HG03520 (cell line): ENCODE results near the gene GPD2.

ENCODE experiments used
- ATAC-seq: cut with Tn5 transposase; IDR thresholded peaks from one replicate; pipeline ENCODE4 v1.9.1; 2021; ENCODE audit warnings: mild to moderate bottlenecking, moderate library complexity; ENCODE audit not compliant: unreplicated experiment

The GPD2 gene

DNA sequence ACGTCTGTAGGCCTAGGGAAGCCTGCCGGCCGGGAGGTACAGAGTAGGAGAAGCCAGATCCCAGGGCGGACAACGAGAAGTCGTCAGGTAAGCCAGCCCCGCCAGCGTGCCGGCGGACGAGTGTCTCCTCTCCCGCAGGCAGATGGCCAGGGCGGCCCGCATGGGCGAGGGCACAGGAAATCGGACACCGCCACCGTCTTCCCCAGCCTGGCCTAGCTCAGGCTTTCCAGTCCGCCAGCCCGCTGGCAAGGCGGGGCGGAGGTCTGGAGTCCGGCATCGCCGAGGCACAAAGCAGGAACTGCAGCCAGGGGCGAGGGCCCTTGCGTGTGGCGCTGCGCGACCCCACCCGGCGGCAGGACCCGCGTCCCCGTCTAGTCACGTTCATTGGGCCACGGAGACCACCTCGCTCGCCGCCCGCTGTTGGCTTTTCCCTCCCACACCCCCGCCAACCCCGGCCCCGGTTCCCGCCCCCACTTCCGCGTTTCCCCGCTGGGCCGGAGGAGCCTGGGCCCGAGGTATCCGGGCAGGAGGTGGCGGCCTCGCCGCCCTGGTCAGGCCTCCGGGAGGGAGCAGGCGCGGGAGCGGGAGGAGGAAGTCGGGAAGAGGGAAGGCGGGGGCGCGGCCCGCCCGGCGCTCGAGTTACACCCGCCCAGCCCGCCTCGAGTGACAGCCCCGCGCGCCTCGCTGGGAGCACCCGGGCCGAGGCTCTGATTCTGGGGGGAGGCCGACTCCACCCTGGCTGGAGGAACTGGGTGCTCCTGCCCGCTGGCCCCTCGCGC, at the start of gene GPD2:
TSS of gene GPD2 (plus strand) at position 662 of the 779 bp plus-strand sequence. CDS start 39,727 bp downstream, outside the sequence.
- ATAC-seq: peak; percentile 51

DNA sequence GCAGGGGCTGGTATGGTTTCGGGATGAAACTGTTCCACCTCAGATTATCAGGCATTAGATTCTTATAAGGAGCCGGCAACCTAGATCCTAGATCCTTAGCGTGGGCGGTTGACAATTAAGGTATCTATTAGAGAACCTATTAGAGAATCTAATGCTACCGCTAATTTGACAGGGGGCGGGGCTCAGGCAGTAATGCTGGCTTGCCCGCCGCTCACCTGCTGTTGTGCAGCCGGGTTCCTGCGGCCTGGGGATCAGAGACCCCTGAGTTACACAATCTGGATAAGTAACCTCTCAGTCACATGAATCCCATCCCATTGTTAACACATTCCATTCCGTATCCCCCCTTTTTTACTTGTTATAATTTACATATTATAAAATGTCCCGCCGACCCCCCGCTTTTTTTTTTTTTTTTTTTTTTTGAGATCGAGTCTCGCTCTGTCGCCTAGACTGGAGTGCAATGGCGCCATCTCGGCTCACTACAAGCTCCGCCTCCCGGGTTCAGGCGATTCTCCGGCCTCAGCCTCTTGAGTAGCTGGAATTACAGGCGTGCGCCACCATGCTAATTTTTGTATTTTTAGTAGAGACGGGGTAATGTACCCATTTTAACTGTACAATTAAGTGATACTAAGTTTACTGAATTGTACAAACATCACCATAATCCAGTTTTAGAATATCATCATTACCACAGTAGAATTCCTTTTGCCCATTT, 42.0 kb upstream of the GPD2 start:
- no peak for ATAC-seq

DNA sequence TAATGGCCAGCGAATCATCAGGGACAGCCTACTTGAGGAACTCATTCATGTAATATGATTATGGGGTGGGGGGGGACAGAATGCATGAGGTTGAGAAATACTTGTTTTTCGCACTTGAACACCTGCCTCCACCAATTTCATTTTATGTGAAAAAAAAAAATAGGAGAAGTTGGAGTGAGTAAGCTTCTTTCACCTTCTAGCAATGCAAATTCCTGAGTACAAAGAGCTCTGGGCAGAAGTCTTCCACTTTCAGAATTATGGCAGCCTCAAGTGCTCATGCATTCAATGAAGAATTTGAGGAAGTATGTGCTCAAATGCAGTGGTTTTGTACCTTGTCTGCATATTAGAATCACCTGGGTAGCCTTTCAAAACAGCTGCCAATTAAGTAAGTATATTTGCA, 40.1 kb upstream of the GPD2 start:
- no peak for ATAC-seq

DNA sequence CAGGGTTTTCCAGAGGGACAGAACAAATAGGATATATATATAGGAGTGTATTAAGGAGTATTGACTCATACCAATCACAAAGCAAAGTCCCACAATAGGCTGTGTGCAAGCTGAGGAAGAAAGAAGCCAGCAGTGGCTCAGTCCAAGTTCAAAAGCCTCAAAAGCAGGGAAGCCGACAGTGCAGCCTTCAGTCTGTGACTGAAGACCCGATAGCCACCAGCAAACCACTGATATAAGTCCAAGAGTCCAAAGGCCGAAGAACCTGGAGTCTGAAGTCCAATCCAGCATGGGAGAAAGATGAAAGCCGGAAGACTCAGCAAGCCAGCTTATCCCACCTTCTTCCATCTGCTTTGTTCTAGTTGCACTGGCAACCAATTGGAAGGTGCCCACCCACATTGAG, 39.0 kb upstream of the GPD2 start:
- ATAC-seq: no peak

DNA sequence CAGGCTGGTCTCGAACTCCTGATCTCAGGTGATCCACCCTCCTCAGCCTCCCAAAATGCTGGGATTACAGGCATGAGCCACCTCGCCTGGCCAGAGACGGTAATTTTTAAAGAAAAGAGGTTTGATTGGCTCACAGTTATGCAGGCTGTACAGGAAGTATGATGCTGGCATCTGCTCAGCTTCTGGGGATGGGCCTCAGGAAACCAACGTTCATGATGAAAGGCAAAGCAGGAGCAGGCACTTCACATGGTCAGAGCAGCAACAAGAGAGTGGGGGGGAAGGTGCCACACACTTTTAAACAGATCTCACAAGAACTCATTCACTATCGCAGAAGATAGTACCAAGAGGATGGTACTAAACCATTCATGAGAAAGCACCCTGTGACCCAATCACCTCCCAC, 38.0 kb upstream of the GPD2 start:
- no peak for ATAC-seq

DNA sequence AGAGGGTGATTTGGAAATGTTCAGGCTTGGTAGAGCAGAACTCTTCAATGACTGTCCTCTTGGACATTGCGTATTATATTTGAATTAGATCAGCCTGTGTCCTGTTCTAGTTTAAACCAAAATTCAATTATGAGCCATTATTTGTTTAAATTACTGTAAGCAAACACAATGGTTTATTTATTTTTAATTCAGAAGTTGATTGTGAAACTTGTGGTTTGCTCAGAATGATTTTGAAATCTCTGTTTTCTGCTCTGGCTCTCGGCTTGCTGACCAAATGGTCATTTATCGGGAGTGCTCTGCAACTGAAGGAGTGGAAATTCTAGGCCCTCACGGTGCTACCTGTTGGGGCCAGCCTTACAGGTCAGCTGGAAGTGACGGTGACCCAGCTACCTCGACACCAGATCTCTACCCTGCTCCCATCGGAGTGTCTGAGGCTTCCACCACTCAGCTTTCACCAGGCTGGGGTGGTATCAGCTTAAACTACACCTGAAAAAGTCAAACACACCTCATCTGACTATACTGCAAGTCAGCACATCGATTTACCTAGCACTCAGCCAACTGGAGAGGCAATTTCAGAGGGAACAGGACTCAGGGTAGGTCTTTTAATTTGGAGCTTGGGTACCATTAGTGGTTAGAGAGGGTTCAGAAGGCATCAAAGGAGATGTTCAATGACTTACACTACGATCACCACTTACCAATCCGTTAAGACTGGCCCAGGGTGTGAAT, 36.8 kb upstream of the GPD2 start:
- ATAC-seq: peak; percentile 0

DNA sequence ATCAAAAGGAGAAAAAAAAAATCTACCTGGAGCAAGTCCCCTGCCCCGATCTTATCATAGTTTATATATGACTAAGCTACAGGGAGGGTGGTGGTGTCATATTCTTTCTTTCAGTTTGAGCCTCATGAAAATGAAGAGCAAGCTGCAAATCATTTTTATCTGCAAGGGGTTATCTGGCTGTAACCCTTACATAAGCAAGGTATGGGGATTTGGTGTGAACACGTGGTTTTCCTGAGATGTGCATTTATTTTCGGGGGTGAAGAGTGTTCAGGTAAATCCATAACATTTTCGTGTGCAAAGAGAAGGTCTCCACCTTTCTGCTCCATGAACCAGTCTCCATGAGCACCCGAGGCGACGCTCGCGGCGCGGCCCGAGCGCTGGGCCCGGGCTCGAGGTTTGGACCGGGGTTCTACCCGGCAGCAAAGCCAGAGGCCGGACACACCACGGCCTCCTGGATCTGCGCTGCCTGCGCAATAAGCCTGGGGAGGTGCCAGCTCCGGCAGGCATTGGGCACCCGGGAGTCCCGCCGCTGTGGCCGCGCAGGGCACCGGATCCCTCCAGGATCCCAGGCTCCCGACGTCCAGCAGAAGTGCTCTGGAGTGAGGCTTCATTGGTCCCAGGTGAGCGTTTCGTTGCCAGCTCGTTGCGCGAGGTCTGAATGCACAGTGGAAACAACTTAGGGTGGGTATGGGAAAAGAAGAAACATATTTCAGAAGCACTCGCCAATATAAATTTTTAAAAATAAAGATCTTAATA, 36.1 kb upstream of the GPD2 start:
- ATAC-seq: peak; percentile 28

DNA sequence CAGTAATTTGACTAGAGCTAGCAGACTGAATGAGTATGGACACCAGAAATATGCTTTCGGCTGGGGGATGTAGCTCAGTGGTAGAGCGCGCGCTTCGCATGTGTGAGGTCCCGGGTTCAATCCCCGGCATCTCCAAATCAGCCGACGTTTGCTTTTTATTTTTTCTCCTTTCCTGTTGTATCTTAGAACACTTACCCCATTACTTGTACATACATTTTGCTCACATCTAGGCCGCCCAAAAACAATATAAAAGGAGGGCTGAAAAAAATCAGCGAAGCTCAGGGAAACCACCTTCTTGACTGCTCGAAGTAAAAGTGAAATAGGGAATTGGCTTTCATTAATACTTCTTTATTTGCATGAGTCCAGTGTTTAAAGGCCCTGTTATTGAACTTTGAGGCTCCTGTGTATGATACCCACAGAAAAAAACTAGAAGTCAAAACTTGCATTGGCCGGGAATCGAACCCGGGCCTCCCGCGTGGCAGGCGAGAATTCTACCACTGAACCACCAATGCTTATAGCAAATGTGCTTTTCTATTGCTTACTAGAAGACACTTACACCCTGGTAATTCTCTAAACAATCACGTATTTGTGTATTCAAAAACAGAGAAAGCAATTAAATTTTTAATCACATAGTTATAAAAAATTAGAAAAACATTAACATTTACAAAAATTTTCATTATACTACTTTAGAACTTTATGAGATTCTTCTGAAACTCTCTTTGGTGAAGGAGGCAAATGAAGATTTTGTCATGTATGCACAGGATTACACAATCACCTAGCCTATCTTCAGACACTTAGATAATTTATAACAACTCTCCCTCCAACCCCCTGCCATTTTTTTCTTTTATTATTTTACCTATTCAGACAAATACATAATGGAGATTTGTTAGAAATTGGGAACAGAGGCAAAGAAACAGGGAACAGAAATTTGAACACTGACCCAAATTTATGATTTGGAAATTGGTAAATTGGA, 35.2 kb upstream of the GPD2 start:
- ATAC-seq: peak; percentile 60

DNA sequence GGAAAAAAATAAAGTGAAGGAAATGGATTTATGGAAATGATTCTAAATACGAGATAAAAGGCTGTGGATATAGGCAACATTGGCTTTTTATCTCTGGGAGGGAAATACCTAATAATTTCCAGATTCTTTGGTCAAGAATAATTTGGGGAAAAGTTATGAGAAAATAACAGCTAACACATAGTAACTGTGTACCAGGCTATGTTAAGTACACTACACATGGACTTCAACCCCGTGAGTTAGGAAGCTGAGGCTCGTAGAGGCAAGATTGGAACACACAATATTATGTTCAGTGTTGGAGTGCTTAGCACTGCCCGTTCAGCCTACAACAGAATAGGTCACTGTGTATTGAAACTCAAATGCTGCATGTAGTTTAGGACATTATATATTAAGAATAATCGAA, 34.3 kb upstream of the GPD2 start:
- no peak for ATAC-seq

DNA sequence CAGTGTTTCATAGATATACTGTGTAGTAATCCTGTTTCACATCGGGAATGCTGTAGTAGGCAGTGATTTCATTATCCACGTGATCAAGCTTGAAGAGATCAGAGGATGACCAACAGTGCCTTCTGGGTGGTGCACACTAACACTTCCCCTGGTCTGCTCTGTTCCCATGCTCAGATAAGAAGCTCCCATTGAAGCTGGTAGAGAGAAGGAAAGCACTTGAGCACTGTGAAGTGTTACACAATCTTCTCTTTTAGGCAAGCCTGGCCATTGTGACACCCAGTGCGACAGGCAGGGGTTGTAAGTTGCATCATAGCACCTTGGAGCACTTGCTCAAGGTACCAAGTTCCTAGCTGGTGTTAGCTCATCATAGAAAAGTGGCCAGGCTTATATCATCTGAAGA, 30.6 kb upstream of the GPD2 start:
- ATAC-seq: no peak

DNA sequence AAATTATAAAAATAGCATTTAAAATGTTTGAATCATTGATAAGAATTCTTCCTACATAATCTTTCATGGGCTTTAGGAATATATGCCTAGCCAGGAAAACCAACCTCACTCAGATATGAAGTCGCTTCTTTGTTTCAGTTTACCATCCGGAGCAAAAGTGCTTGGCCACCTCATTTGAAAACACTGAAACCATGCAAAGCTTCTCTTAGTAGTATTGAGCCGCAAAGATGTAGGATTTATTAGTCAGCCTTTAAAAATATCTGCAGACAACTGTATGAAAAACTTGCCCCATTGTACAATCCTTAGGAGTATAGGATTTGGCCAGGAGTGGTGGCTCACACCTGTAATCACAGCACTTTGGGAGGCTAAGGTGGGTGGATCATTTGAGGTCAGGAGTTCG, 24.3 kb upstream of the GPD2 start:
- ATAC-seq: no peak

DNA sequence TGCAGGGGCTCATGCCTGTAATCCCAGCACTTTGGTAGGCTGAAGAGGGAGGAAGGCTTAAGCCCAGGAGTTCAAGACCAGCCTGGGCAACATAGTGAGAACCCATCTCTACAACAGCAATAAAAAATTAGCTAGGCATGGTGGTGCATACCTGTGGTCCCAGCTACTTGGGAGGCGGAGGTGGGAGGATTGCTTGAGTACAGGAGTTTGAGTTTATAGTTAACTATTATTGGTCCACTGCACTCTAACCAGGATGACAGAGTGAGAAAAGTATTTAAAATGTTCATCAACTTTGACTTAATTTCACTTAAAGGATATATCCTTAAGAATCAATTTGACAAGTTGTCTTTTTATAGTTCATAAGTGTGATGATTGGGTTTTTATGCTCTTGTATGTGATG, 14.3 kb upstream of the GPD2 start:
- ATAC-seq: no peak

DNA sequence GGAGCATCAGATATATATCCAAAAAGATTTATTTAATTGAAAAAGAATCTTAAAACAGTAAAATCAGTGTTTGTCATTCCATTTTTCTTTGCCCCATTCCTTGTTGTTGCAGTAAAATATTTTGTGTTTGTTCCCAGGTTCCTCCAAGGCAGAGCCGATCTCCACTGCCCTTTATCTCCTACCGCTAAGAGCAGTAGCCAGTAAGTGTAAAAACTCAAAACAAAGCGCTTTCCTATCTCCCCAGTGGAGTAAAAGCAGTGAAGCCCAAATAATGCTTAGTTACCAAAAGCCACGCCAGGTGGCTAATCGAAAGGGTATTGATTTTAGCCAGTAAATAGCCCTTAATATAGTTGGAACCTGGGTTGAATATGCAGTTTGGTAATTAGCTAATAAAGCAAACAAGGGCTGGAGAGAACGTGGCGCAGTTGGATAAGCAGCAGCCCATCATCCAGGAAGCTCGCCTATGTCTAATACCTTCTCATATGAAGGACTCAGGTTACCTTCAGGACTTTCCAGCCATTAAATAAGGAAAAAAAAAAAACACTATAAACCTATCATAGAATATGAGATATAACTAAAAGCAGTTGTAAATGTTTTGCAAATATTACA, 12.4 kb upstream of the GPD2 start:
- ATAC-seq: no peak

DNA sequence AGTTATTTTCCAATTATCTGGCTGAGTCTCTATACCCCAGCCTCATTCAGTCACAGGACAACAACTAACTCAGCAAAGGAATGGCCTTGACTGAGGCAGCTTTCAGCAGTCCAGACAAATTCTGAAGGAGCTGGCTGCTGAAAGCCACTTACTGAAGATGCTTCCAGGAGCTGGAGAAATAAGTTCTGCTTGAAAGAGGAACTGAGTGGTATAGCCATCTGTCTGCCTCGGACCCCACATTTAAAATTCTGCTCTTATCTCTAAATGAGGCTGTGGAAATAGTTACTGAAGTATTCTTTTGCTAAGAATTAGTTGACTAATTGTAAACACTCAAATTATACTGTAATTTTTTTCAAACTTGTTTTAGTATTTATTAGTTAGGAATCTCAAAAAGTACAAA, 9.1 kb upstream of the GPD2 start:
- ATAC-seq: no peak

DNA sequence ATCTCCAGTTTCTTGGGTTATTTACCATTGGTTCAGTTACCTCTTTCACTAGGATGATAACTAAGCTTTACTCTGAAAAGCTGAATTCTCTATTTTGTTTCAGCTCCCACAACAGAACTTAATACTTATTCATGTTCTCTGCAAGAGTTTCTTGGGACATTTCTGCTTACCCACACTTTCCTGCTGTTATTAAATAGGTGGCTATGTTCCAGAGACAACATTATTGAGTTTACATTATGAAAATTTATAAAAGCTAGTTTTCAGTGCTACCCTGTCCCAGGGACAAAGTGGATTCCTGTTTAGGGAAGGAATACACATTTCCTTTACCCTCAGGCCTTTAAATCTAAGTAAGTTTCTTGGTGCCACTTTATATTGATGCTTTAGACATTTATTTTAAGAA, 7.0 kb upstream of the GPD2 start:
- no peak for ATAC-seq

DNA sequence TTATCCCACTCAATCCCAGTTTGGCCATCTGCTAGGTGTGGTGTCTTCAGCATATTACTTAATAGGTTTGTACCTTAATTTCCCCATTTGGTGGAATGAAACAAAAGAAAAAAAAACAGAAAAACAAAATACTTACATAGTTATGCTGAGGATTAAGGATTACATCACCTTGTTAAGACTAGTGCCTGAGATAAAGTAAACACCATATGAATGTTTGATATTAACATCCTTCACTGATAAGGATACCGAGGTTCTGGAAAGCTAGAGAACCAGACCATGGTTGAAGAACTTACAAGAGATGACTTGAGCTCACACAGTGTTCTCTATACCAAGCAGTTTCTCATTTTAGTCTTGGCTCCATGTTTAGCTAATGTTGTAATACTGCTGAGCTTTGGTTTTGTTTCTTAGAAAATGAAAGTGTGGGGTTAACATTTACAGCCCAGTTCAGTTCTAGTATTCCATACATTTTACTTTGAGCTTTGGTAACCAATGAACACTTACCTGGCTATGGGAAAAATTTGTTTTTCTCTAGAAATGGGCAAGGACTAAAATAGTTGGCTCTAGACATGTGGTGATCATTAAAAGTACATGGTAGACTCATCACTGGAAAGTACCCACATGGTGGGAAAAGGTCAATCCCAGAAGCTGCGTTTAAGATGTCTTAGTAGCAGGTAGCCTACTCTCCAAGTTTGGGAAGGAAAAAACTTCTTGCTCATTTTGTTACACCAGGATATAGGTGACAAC, 5.8 kb upstream of the GPD2 start:
- peak; percentile 19 for ATAC-seq

DNA sequence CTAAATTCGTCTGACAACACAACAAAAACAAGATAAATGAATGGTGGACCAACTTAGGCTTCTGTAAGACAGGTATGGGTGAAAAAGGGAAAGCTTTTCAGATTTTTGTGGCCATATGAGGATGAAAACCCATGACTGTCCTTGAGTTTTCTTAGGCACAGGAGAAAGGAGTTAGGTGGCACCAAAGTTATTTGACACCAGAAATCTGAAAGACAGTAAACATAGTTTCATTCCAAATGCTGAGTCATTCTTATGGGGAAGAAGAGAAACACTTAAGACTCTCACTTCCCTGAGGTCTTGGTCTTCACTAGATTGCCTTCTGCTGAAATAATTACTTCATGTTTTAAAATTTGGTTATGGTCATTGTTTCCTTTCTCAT, 5.2 kb upstream of the GPD2 start:
- peak; percentile 67 for ATAC-seq

DNA sequence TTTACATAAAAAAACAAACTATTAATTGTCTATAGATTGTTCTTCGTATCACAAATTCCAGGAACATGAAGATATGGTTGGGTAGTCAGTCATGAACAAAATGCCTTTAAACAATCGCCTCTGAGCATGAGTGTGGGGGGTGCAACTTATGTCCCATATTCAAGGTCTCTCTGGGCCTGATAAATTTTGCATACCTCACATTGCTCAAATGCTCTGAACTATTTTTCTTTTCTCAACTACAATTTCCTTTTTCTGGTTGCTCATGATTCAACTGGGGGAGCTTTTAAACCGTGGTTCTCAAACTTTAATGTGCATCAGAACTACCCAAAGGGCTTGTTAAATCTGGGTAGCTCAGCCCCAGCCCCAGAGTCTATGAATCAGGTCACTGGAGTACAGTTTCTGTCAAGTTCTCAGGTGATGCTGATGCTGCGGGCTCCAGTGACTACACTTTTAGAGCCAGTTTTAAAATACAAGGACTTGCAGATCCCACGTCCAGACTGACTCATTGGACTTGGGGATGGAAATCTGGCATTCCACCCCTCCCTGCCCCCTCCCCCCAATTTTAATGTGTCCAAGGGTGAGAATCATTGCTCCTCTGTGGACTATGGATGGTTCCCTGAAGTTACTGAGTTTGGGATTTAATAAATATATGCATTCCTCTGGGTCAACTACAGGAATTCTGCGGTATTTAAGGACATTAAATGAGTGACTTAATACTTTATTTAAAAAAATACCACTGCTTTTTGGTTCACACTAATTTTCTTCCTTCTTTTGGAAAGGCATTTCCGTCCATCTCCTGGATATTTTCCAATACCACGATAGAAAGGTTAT, 1.5 kb upstream of the GPD2 start:
- ATAC-seq: no peak
